H1 (cell line): ENCODE data around the gene BRINP3. TPM values are rescaled to one million over a fixed set of nuclear protein-coding genes. Genes with fewer than 3 reads are reported as not detected.

Experiments used
- BACH1 ChIP-seq: IDR thresholded peaks from 2 replicates; pipeline ENCODE4 v1.6.1; 2012; ENCODE audit warnings: low read length, improper control_type of control experiment
- CBX5 ChIP-seq: fragments of 300-800, 300-1000 bp; sonication (generic); IDR thresholded peaks from 2 replicates; pipeline ENCODE4 v1.7.1; 2016; ENCODE audit warnings: antibody characterized with exemption, low read length, low read depth
- CHD2 ChIP-seq: IDR thresholded peaks from 2 replicates; pipeline ENCODE4 v1.6.1; 2012; ENCODE audit warnings: low read length, improper control_type of control experiment
- CTBP2 ChIP-seq: IDR thresholded peaks from 2 replicates; pipeline ENCODE4 v1.7.0; 2011; ENCODE audit warnings: borderline replicate concordance, mild to moderate bottlenecking, moderate library complexity, mixed read lengths, low read length; ENCODE audit not compliant: insufficient read depth, insufficient read length
- EGR1 ChIP-seq: IDR thresholded peaks from 2 replicates; pipeline ENCODE4 v1.6.1; 2011; ENCODE audit warnings: low read depth, low read length, borderline replicate concordance
- EP300 ChIP-seq, 2 experiments: IDR thresholded peaks; 1 replicate in 1 of 2; 2 replicates in 1 of 2; pipeline ENCODE4 v1.6.1; 2011 to 2012; ENCODE audit warnings: low read depth in 2 of 2, low read length in 2 of 2, mild to moderate bottlenecking in 2 of 2, borderline replicate concordance in 1 of 2, inconsistent platforms in 1 of 2, moderate library complexity in 1 of 2
- GTF2F1 ChIP-seq: IDR thresholded peaks from 2 replicates; pipeline ENCODE4 v1.6.1; 2012; ENCODE audit warnings: low read depth, low read length, improper control_type of control experiment, borderline replicate concordance
- HDAC2 ChIP-seq, 2 experiments: fragments of 300-600 bp in 1 of 2; sonication (generic) in 1 of 2; IDR thresholded peaks; 2 replicates each; pipeline ENCODE4 v1.6.1; 2011 to 2012; ENCODE audit warnings: low read depth in 2 of 2, low read length in 2 of 2, mild to moderate bottlenecking in 2 of 2, moderate library complexity in 2 of 2, borderline replicate concordance in 1 of 2, inconsistent platforms in 1 of 2
- HDAC6 ChIP-seq: IDR thresholded peaks from one replicate; pipeline ENCODE4 v1.7.1; 2012; ENCODE audit warnings: low read depth, mild to moderate bottlenecking, inconsistent platforms, low read length, moderate library complexity
- JUND ChIP-seq: IDR thresholded peaks from 2 replicates; pipeline ENCODE4 v1.6.1; 2011; ENCODE audit warnings: mild to moderate bottlenecking, improper control_type of control experiment, low read length
- KDM4A ChIP-seq: IDR thresholded peaks from one replicate; pipeline ENCODE4 v1.7.1; 2012; ENCODE audit warnings: low read depth, mild to moderate bottlenecking, moderate library complexity, low read length, inconsistent platforms; ENCODE audit not compliant: severe bottlenecking
- MAFK ChIP-seq: IDR thresholded peaks from 2 replicates; pipeline ENCODE4 v1.6.1; 2012; ENCODE audit warnings: low read depth, mild to moderate bottlenecking, improper control_type of control experiment, low read length
- NANOG ChIP-seq: IDR thresholded peaks from 2 replicates; pipeline ENCODE4 v1.6.1; 2011; ENCODE audit warnings: low read length, low read depth, mild to moderate bottlenecking, inconsistent platforms; ENCODE audit not compliant: insufficient read depth, poor library complexity, severe bottlenecking
- NRF1 ChIP-seq: IDR thresholded peaks from 2 replicates; pipeline ENCODE4 v1.6.1; 2011; ENCODE audit warnings: mild to moderate bottlenecking, low read depth, low read length, improper control_type of control experiment
- PHF8 ChIP-seq: fragments of 200-600 bp; sonication (generic); conservative IDR thresholded peaks from 2 replicates; pipeline ENCODE4 v1.7.1; 2012; ENCODE audit warnings: low read depth, mild to moderate bottlenecking, inconsistent platforms, low read length, moderate library complexity
- POLR2A ChIP-seq, 2 experiments: IDR thresholded peaks; 1 replicate in 1 of 2; 2 replicates in 1 of 2; pipeline ENCODE4 v1.6.1; 2011; ENCODE audit warnings: low read depth in 2 of 2, low read length in 2 of 2, mild to moderate bottlenecking in 2 of 2; ENCODE audit errors: control extremely low read depth in 1 of 2
- RFX5 ChIP-seq: IDR thresholded peaks from 2 replicates; pipeline ENCODE4 v1.6.1; 2011; ENCODE audit warnings: low read depth, low read length, improper control_type of control experiment, borderline replicate concordance
- SIN3A ChIP-seq, 2 experiments: IDR thresholded peaks in 1 of 2; conservative IDR thresholded peaks in 1 of 2; 2 replicates each; pipeline ENCODE4 v1.6.1; 2011 to 2012; ENCODE audit warnings: low read length in 2 of 2, improper control_type of control experiment in 1 of 2, low read depth in 1 of 2, mild to moderate bottlenecking in 1 of 2
- SIX5 ChIP-seq: IDR thresholded peaks from 2 replicates; pipeline ENCODE4 v1.6.1; 2011; ENCODE audit warnings: mild to moderate bottlenecking, low read depth, low read length
- SRF ChIP-seq: IDR thresholded peaks from 2 replicates; pipeline ENCODE4 v1.6.1; 2011; ENCODE audit warnings: mild to moderate bottlenecking, low read depth, low read length, moderate library complexity
- SUZ12 ChIP-seq: fragments of 200-600 bp; sonication (generic); IDR thresholded peaks from 2 replicates; pipeline ENCODE4 v1.6.1; 2012; ENCODE audit warnings: mild to moderate bottlenecking, inconsistent platforms, low read length, moderate library complexity, mixed read lengths
- TBP ChIP-seq: IDR thresholded peaks from 2 replicates; pipeline ENCODE4 v1.6.1; 2011; ENCODE audit warnings: low read depth, low read length, improper control_type of control experiment
- ZNF274 ChIP-seq: IDR thresholded peaks from 2 replicates; pipeline ENCODE4 v1.7.0; 2012; ENCODE audit warnings: low read length, borderline replicate concordance; ENCODE audit errors: extremely low read depth
- polyA plus RNA-seq, 7 experiments: library from polyadenylated mRNA; depleted of rRNA in 3 of 7; stranded (reverse) in 5 of 7; unstranded in 2 of 7; fragments of >200 nt in 5 of 7; fragments of 200-250 nt in 2 of 7; gene quantifications; 1 replicate in 5 of 7; 2 replicates in 1 of 7; 4 replicates in 1 of 7; pipeline versions ENCODE4 v1.2.1 to v1.2.3, GENCODE V29; 2011 to 2013; ENCODE audit warnings: missing spikeins in 2 of 7, mixed read lengths in 2 of 7
- total RNA-seq: library from RNA; stranded (reverse); fragmentation: NEBNext Ultra II Directional; extraction: Animal tissue kit (Norgen Biotek cat#: 25700); gene quantifications from 2 replicates; pipeline ENCODE4 v1.2.1, GENCODE V29; 2021
- TF ChIP-seq, protein P1 (sequence below): IDR thresholded peaks from 2 replicates; pipeline ENCODE4 v1.6.1; 2012; ENCODE audit warnings: inconsistent platforms

Gene BRINP3
- total and polyA plus RNA-seq, 2 of the 8 experiments (the other 6 are each of a cell fraction or from before 2014, with no cell fraction given): not detected

DNA sequence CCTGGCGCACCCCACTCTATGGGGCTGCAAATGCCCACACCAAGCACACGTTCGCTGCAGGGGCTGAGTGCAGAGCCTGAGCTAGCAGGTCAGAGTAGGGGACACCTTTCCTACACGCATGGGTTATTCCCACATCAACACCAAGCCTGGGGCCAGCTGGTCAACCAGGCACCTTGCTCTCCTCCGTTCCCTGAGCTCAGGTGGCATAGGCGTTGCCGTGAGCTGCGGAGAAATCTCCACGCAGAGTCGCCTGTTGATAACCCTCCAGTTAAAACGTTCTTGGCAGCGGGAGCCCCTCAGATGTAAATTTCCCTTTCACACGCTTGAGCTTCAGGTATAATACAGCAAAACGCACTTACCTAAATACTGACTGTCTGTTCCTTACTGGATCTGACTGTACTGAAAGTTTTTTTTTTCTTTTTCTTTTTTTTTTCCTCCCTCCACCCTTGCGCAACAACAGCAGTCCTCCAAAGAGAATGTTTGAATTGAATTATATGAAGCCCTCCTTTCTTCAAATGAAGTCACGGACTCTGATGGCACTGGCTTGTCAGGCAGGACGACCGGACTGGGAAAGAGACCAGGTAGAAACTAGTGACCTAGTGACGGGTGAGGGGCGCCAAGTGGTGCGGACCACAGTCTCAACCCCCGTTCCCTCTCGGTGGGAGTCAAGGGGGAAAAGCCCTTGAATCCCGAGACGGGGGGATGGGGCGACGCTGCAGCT, 2.1 kb downstream of the BRINP3 start (continued):
- no peak for TF ChIP-seq NRF1
- TF ChIP-seq EGR1: no peak
- no peak for TF ChIP-seq CHD2
- no peak for TF ChIP-seq PHF8
- no peak for TF ChIP-seq CBX5
- no peak for TF ChIP-seq SIX5
- no peak for TF ChIP-seq NANOG
- TF ChIP-seq POLR2A (IDR thresholded peaks at IDR 0.05; ENCODE audit: control extremely low read depth in 1 of 2, low read depth in 2 of 2, low read length in 2 of 2): no peak
- no peak for TF ChIP-seq HDAC6
- peak; percentile 42 for TF ChIP-seq SUZ12
- no peak for TF ChIP-seq HDAC2 (IDR thresholded peaks at IDR 0.05; ENCODE audit: borderline replicate concordance in 1 of 2, low read depth in 2 of 2, low read length in 2 of 2)
- no peak for TF ChIP-seq GTF2F1
- peak; percentile 12 for TF ChIP-seq KDM4A
- TF ChIP-seq BACH1: no peak
- no peak for TF ChIP-seq MAFK
- TF ChIP-seq EP300 (IDR thresholded peaks at IDR 0.05; ENCODE audit: borderline replicate concordance in 1 of 2, low read depth in 2 of 2, low read length in 2 of 2): no peak
- no peak for TF ChIP-seq TBP
- no peak for TF ChIP-seq SRF
- TF ChIP-seq RFX5: no peak
- no peak for TF ChIP-seq ZNF274
- TF ChIP-seq JUND: no peak
- no peak for TF ChIP-seq SIN3A (conservative IDR thresholded peaks at IDR 0.05 in 1 of 2, IDR thresholded peaks at IDR 0.05 in 1 of 2; ENCODE audit: low read depth in 1 of 2, low read length in 2 of 2)
- TF ChIP-seq CTBP2: no peak
- TF ChIP-seq, protein P1, sequence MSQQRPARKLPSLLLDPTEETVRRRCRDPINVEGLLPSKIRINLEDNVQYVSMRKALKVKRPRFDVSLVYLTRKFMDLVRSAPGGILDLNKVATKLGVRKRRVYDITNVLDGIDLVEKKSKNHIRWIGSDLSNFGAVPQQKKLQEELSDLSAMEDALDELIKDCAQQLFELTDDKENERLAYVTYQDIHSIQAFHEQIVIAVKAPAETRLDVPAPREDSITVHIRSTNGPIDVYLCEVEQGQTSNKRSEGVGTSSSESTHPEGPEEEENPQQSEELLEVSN: no peak
